Measurements from ENCODE around the gene DCDC2B. TPM values are rescaled to one million over a fixed set of nuclear protein-coding genes. Genes with fewer than 3 reads are reported as not detected.

The DCDC2B gene
- total and polyA plus RNA-seq, 2 of the 13 experiments (the other 11 are each of a cell fraction or from before 2014, with no cell fraction given) = not detected

GRCh38 chr1:32179443-32180185 lies 29.3 kb upstream of the DCDC2B start, which contains the start of gene TXLNA (continued):
- TF ChIP-seq AHDC1 (CRISPR knock-in tag; IDR thresholded peaks at IDR 0.05; ENCODE audit: borderline replicate concordance) (peak; percentile 54; the same call in 1 of the 2 replicates), ZMAT3 (CRISPR knock-in tag; conservative IDR thresholded peaks at IDR 0.05) (peak; percentile 37; the same call in 1 of the 2 replicates), ZSCAN25 (CRISPR knock-in tag; IDR thresholded peaks at IDR 0.05) (no peak), POLR2AphosphoS5 (IDR thresholded peaks at IDR 0.05; ENCODE audit: low read depth, low read length) (peak; percentile 90), ZNF83 (CRISPR knock-in tag; IDR thresholded peaks at IDR 0.05; ENCODE audit: borderline replicate concordance) (peak; percentile 89; the same call in 1 of the 2 replicates), PCBP2 (optimal IDR thresholded peaks at IDR 0.05; ENCODE audit: low read depth, low read length, poor library complexity, severe bottlenecking) (no peak), HOXA5 (CRISPR knock-in tag; IDR thresholded peaks at IDR 0.05) (peak; percentile 83), TRIM22 (IDR thresholded peaks at IDR 0.05) (no peak), NR2F6 (IDR thresholded peaks at IDR 0.05) (0 out of 2 replicates have a peak, but pooled peaks have one; percentile 26), NR2F6 (CRISPR knock-in tag; IDR thresholded peaks at IDR 0.05) (peak; percentile 27; the same call in 1 of the 2 replicates), ZNF768 (CRISPR knock-in tag; IDR thresholded peaks at IDR 0.05) (peak; percentile 18; the same call in 1 of the 2 replicates), GATAD2A (CRISPR knock-in tag; IDR thresholded peaks at IDR 0.05) (peak; percentile 14), ZSCAN30 (CRISPR knock-in tag; IDR thresholded peaks at IDR 0.05) (peak; percentile 94; the same call in 1 of the 2 replicates), RBAK (CRISPR knock-in tag; IDR thresholded peaks at IDR 0.05) (peak; percentile 28; the same call in 1 of the 2 replicates), THAP9 (CRISPR knock-in tag; IDR thresholded peaks at IDR 0.05; ENCODE audit: borderline replicate concordance) (peak; percentile 75), FOXK2 (IDR thresholded peaks at IDR 0.05) (no peak), MTF2 (CRISPR knock-in tag; IDR thresholded peaks at IDR 0.05; ENCODE audit: borderline replicate concordance) (no peak; the same call in 1 of the 2 replicates), CBFB (CRISPR knock-in tag; IDR thresholded peaks at IDR 0.05) (peak; percentile 59; the same call in 1 of the 2 replicates), ATF1 (CRISPR knock-in tag; IDR thresholded peaks at IDR 0.05) (no peak), HMG20B (CRISPR knock-in tag; conservative IDR thresholded peaks at IDR 0.05) (0 out of 2 replicates have a peak, but pooled peaks have one; percentile 41), PHF21A (CRISPR knock-in tag; IDR thresholded peaks at IDR 0.05) (peak; percentile 85)
